Trophoblast cell (in vitro differentiated cells and primary cell): ENCODE results near the gene PRM2.
A peak's percentile ranks its signal among the peaks of the same experiment; 100 is the strongest.

Source experiments
- DNase-seq, 2 donors: peaks; one replicate each; pipeline ENCODE4 v3.0.0-alpha.2; 2016
- H2AFZ ChIP-seq: 2 replicates; pipeline ENCODE4 v1.6.1; 2013; ENCODE audit warnings: low read length, moderate library complexity, mild to moderate bottlenecking; ENCODE audit not compliant: insufficient read depth, poor library complexity
- H2AK5ac ChIP-seq: 2 replicates; pipeline ENCODE4 v1.6.1; 2013; ENCODE audit warnings: mild to moderate bottlenecking, low read length
- H2BK120ac ChIP-seq: 2 replicates; pipeline ENCODE4 v1.6.1; 2013; ENCODE audit warnings: low read length, mild to moderate bottlenecking, moderate library complexity; ENCODE audit not compliant: insufficient read depth, poor library complexity
- H2BK12ac ChIP-seq: 2 replicates; pipeline ENCODE4 v1.6.1; 2013; ENCODE audit warnings: mild to moderate bottlenecking, low read length, moderate library complexity
- H2BK5ac ChIP-seq: 2 replicates; pipeline ENCODE4 v1.6.1; 2013; ENCODE audit warnings: low read length, low read depth, moderate library complexity, mild to moderate bottlenecking; ENCODE audit not compliant: poor library complexity
- H3K14ac ChIP-seq: 2 replicates; pipeline ENCODE4 v1.6.1; 2013; ENCODE audit warnings: mild to moderate bottlenecking, low read length
- H3K18ac ChIP-seq: 2 replicates; pipeline ENCODE4 v1.6.1; 2013; ENCODE audit warnings: mild to moderate bottlenecking, low read length
- H3K23ac ChIP-seq: 2 replicates; pipeline ENCODE4 v1.6.1; 2013; ENCODE audit warnings: low read length
- H3K27ac ChIP-seq: 2 replicates; pipeline ENCODE4 v1.5.1; 2013; ENCODE audit warnings: low read depth, mild to moderate bottlenecking, inconsistent platforms, low read length, moderate library complexity
- H3K27me3 ChIP-seq: 2 replicates; pipeline ENCODE4 v1.6.1; 2013; ENCODE audit warnings: inconsistent platforms, mild to moderate bottlenecking, low read length, moderate library complexity; ENCODE audit not compliant: insufficient read depth
- H3K36me3 ChIP-seq, 2 experiments: 1 replicate in 1 of 2; 2 replicates in 1 of 2; pipeline ENCODE4 v1.6.1; 2013; ENCODE audit warnings: low read length in 2 of 2, mild to moderate bottlenecking in 2 of 2, moderate library complexity in 1 of 2; ENCODE audit not compliant: insufficient read depth in 2 of 2, control insufficient read depth in 1 of 2
- H3K4ac ChIP-seq: 2 replicates; pipeline ENCODE4 v1.6.1; 2013; ENCODE audit warnings: low read depth, mild to moderate bottlenecking, low read length, moderate library complexity
- H3K4me1 ChIP-seq, 2 experiments: 1 replicate in 1 of 2; 2 replicates in 1 of 2; pipeline ENCODE4 v1.6.1; 2013; ENCODE audit warnings: low read length in 2 of 2, mild to moderate bottlenecking in 2 of 2, moderate library complexity in 1 of 2; ENCODE audit not compliant: insufficient read depth in 2 of 2, control insufficient read depth in 1 of 2
- H3K4me2 ChIP-seq: 2 replicates; pipeline ENCODE4 v1.6.1; 2013; ENCODE audit warnings: inconsistent platforms, mild to moderate bottlenecking, low read length, moderate library complexity
- H3K4me3 ChIP-seq: 2 replicates; pipeline ENCODE4 v1.5.1; 2013; ENCODE audit warnings: mild to moderate bottlenecking, low read depth, low read length, inconsistent platforms
- H3K79me1 ChIP-seq: one replicate; pipeline ENCODE4 v1.6.1; 2013; ENCODE audit warnings: low read length
- H3K79me2 ChIP-seq: 2 replicates; pipeline ENCODE4 v1.6.1; 2013; ENCODE audit warnings: low read length, mild to moderate bottlenecking; ENCODE audit not compliant: control insufficient read depth, insufficient read depth, poor library complexity
- H3K9ac ChIP-seq: 2 replicates; pipeline ENCODE4 v1.6.1; 2013; ENCODE audit warnings: mild to moderate bottlenecking, low read length
- H3K9me3 ChIP-seq: 2 replicates; pipeline ENCODE4 v1.6.1; 2013; ENCODE audit warnings: low read depth, mild to moderate bottlenecking, control low read depth, inconsistent platforms, low read length; ENCODE audit not compliant: insufficient read depth
- H4K12ac ChIP-seq: 2 replicates; pipeline ENCODE4 v1.6.1; 2013; ENCODE audit warnings: low read depth, mild to moderate bottlenecking, low read length, moderate library complexity
- H4K8ac ChIP-seq: 2 replicates; pipeline ENCODE4 v1.6.1; 2013; ENCODE audit warnings: low read depth, mild to moderate bottlenecking, low read length, moderate library complexity
- H4K91ac ChIP-seq: one replicate; pipeline ENCODE4 v1.6.1; 2013; ENCODE audit warnings: low read depth, mild to moderate bottlenecking, low read length, moderate library complexity
- WGBS: extraction: QIAGEN DNeasy Blood & Tissue Kit; methylation state at CpG from one replicate; pipeline ENCODE4 v1.1.7; 2013; ENCODE audit warnings: missing lambda C conversion rate; ENCODE audit not compliant: insufficient read length, insufficient coverage; ENCODE audit errors: extremely low coverage; 5-methylcytosine and 5-hydroxymethylcytosine counted together

PRM2 gene

GRCh38 chr16:11257131-11257938 lies 18.9 kb downstream of the PRM2 start:
- Histone ChIP-seq H2BK5ac (no peak overlapping the region), H3K18ac (peak overlapping the region; percentile 84), H3K4ac (peak overlapping the region; percentile 14), H3K4me2 (peak overlapping the region; percentile 93), H3K4me1 (peaks cover 26 to 36% of the 10 kb centered on the region in 2 experiments), H2BK12ac (peak overlapping the region; percentile 73), H3K36me3 (peaks cover 4 to 8% of the 10 kb centered on the region in 2 experiments), H4K91ac (peak overlapping the region; percentile 91), H3K4me3 (peak overlapping the region; percentile 16), H2AK5ac (peak overlapping the region; percentile 3), H2BK120ac (peak overlapping the region; percentile 75), H4K8ac (peak overlapping the region; percentile 75), H3K79me2 (peaks cover 18% of the 10 kb centered on the region), H3K23ac (no peak overlapping the region), H4K12ac (peak overlapping the region; percentile 39), H3K79me1 (peaks cover 25% of the 10 kb centered on the region), H3K27ac (no peak overlapping the region), H3K14ac (peak overlapping the region; percentile 48), H3K9ac (peak overlapping the region; percentile 16), H3K27me3 (no peaks in the 10 kb centered on the region), H2AFZ (no peak overlapping the region), H3K9me3 (peaks cover 2% of the 10 kb centered on the region)
- DNase-seq: peak; percentile 55 to 74
- no CpG with 5 or more reads among the region's 21 CpGs for WGBS

- Histone ChIP-seq H4K8ac (peak overlapping the region; percentile 75), H2BK5ac (peak overlapping the region; percentile 81), H3K9me3 (peaks cover 2% of the 10 kb centered on the region)
Measured at GRCh38 chr16:11256661-11257130, 19.6 kb downstream of the PRM2 start.

GRCh38 chr16:11255737-11256660 lies 20.3 kb downstream of the PRM2 start, which contains the start of gene SOCS1:
Gene SOCS1 (minus strand): TSS chr16:11256204. CDS start chr16:11255478, 726 bp downstream.
- Histone ChIP-seq H3K4me2 (peak within 1 kb of the TSS; percentile 93), H3K79me2 (peaks cover 18% of the 10 kb centered on the region), H2BK12ac (peak within 1 kb of the TSS; percentile 73), H2BK120ac (peak within 1 kb of the TSS; percentile 75), H2AK5ac (peak within 1 kb of the TSS; percentile 44), H3K27me3 (no peaks in the 10 kb centered on the region), H3K18ac (peak within 1 kb of the TSS; percentile 84), H4K91ac (peak within 1 kb of the TSS; percentile 91), H3K27ac (peak within 1 kb of the TSS; percentile 79), H3K4ac (peak within 1 kb of the TSS; percentile 73), H3K36me3 (peaks cover 4 to 8% of the 10 kb centered on the region in 2 experiments), H4K12ac (peak within 1 kb of the TSS; percentile 39), H2AFZ (peak within 1 kb of the TSS; percentile 56), H3K9ac (peak within 1 kb of the TSS; percentile 78), H3K23ac (no peak within 1 kb of the TSS), H4K8ac (peak within 1 kb of the TSS; percentile 75), H3K9me3 (peaks cover 2% of the 10 kb centered on the region), H3K14ac (peak within 1 kb of the TSS; percentile 84), H3K4me1 (peaks cover 21 to 31% of the 10 kb centered on the region in 2 experiments), H3K79me1 (peaks cover 23% of the 10 kb centered on the region), H2BK5ac (peak within 1 kb of the TSS; percentile 87), H3K4me3 (peak within 1 kb of the TSS; percentile 86)
- peak; percentile 83 to 92 for DNase-seq
- WGBS: no CpG with 5 or more reads among the region's 100 CpGs

More at GRCh38 chr16:11256661-11257130, 19.6 kb downstream of the PRM2 start:
- no peak overlapping the region for H3K23ac ChIP-seq
- H2BK12ac ChIP-seq: peak overlapping the region; percentile 73
- peak overlapping the region; percentile 84 for H3K18ac ChIP-seq
- H3K14ac ChIP-seq: peak overlapping the region; percentile 48
- H3K9ac ChIP-seq: peak overlapping the region; percentile 16
- peak overlapping the region; percentile 49 for H3K4ac ChIP-seq
- peaks cover 25% of the 10 kb centered on the region for H3K79me1 ChIP-seq
- H4K12ac ChIP-seq: peak overlapping the region; percentile 39
- H2AK5ac ChIP-seq: no peak overlapping the region
- no peaks in the 10 kb centered on the region for H3K27me3 ChIP-seq
- H2BK120ac ChIP-seq: peak overlapping the region; percentile 75
- H4K91ac ChIP-seq: peak overlapping the region; percentile 91
- peak overlapping the region; percentile 48 for H2AFZ ChIP-seq
- H3K36me3 ChIP-seq: peaks cover 4 to 8% of the 10 kb centered on the region in 2 experiments
- H3K79me2 ChIP-seq: peaks cover 18% of the 10 kb centered on the region
- H3K4me3 ChIP-seq: peak overlapping the region; percentile 69
- peak overlapping the region; percentile 93 for H3K4me2 ChIP-seq
- peak; percentile 50 to 71 for DNase-seq
- H3K4me1 ChIP-seq: peaks cover 23 to 33% of the 10 kb centered on the region in 2 experiments
- no CpG with 5 or more reads among the region's 32 CpGs for WGBS
- peak overlapping the region; percentile 79 for H3K27ac ChIP-seq
